Measurements from ENCODE around the gene SAT2. TPM values are rescaled to one million over a fixed set of nuclear protein-coding genes. Genes with fewer than 3 reads are reported as not detected.

SAT2 gene
- 41.2 TPM for polyA plus RNA-seq (2013, experiment 1 of 2)
- 45.5 TPM for polyA plus RNA-seq (2013, experiment 2 of 2)

- Histone ChIP-seq H3K4me3 (ENCODE audit: low read length) (peak within 1 kb of the TSS; percentile 71), H3K27ac (ENCODE audit: low read depth, low read length) (peak within 1 kb of the TSS; percentile 99), H3K9me3 (ENCODE audit: insufficient read depth, low read depth, low read length) (no peaks in the 10 kb centered on the region), H3K4me1 (ENCODE audit: insufficient read depth, low read length) (no peaks in the 10 kb centered on the region), H3K36me3 (ENCODE audit: insufficient read depth, low read length) (peaks cover 5% of the 10 kb centered on the region; the same call in 1 of the 2 replicates), H3K9ac (ENCODE audit: low read depth, low read length) (peak within 1 kb of the TSS; percentile 95), H3K27me3 (ENCODE audit: insufficient read depth, low read length) (no peaks in the 10 kb centered on the region)
- under 1% methylated on average over 53 of the region's 54 CpGs for WGBS
These were observed at the start of gene SAT2 for GRCh38 chr17:7627250-7628121. Gene SAT2, minus strand, starts transcription at chr17:7627821. Its CDS starts 186 bp downstream, at chr17:7627635.

GRCh38 chr17:7676533-7676932, 48.9 kb upstream of the SAT2 start:
- peaks cover 41% of the 10 kb centered on the region for H3K36me3 ChIP-seq (ENCODE audit: insufficient read depth, low read length)
- peaks cover 8% of the 10 kb centered on the region; the same call in 1 of the 2 replicates for H3K9me3 ChIP-seq (ENCODE audit: insufficient read depth, low read depth, low read length)
- no peaks in the 10 kb centered on the region for H3K27me3 ChIP-seq (ENCODE audit: insufficient read depth, low read length)
- WGBS: 47% methylated on average over 5 of the region's 5 CpGs
- peaks cover 14% of the 10 kb centered on the region for H3K4me1 ChIP-seq (ENCODE audit: insufficient read depth, low read length)
- H3K4me3 ChIP-seq (ENCODE audit: low read length): peak overlapping the region; percentile 15; the same call in 1 of the 2 replicates
- H3K9ac ChIP-seq (ENCODE audit: low read depth, low read length): peak overlapping the region; percentile 50
- H3K27ac ChIP-seq (ENCODE audit: low read depth, low read length): peak overlapping the region; percentile 61

- Histone ChIP-seq H3K27ac (ENCODE audit: low read depth, low read length) (no peak overlapping the region), H3K9me3 (ENCODE audit: insufficient read depth, low read depth, low read length) (peaks cover 8% of the 10 kb centered on the region; the same call in 1 of the 2 replicates), H3K9ac (ENCODE audit: low read depth, low read length) (no peak overlapping the region), H3K36me3 (ENCODE audit: insufficient read depth, low read length) (peaks cover 56% of the 10 kb centered on the region), H3K4me3 (ENCODE audit: low read length) (no peak overlapping the region), H3K27me3 (ENCODE audit: insufficient read depth, low read length) (no peaks in the 10 kb centered on the region), H3K4me1 (ENCODE audit: insufficient read depth, low read length) (peaks cover 14% of the 10 kb centered on the region)
- 89% methylated on average over 14 of the region's 14 CpGs for WGBS
These were observed 47.3 kb upstream of the SAT2 start for GRCh38 chr17:7674934-7675333.

GRCh38 chr17:7673239-7673638, 45.6 kb upstream of the SAT2 start:
- Histone ChIP-seq H3K36me3 (ENCODE audit: insufficient read depth, low read length) (peaks cover 69% of the 10 kb centered on the region), H3K27me3 (ENCODE audit: insufficient read depth, low read length) (no peaks in the 10 kb centered on the region), H3K9me3 (ENCODE audit: insufficient read depth, low read depth, low read length) (peaks cover 8% of the 10 kb centered on the region; the same call in 1 of the 2 replicates), H3K4me1 (ENCODE audit: insufficient read depth, low read length) (peaks cover 14% of the 10 kb centered on the region), H3K9ac (ENCODE audit: low read depth, low read length) (no peak overlapping the region), H3K4me3 (ENCODE audit: low read length) (no peak overlapping the region), H3K27ac (ENCODE audit: low read depth, low read length) (no peak overlapping the region)
- WGBS: 82% methylated on average over 2 of the region's 2 CpGs

- Histone ChIP-seq H3K27ac (ENCODE audit: low read depth, low read length) (no peak overlapping the region), H3K4me1 (ENCODE audit: insufficient read depth, low read length) (no peaks in the 10 kb centered on the region), H3K27me3 (ENCODE audit: insufficient read depth, low read length) (no peaks in the 10 kb centered on the region), H3K9ac (ENCODE audit: low read depth, low read length) (no peak overlapping the region), H3K36me3 (ENCODE audit: insufficient read depth, low read length) (peaks cover 62% of the 10 kb centered on the region), H3K4me3 (ENCODE audit: low read length) (no peak overlapping the region), H3K9me3 (ENCODE audit: insufficient read depth, low read depth, low read length) (peaks cover 4% of the 10 kb centered on the region; the same call in 1 of the 2 replicates)
- 89% methylated on average over 7 of the region's 7 CpGs for WGBS
These were observed 40.9 kb upstream of the SAT2 start for GRCh38 chr17:7668482-7668881.

GRCh38 chr17:7667656-7668406, 40.2 kb upstream of the SAT2 start:
- Histone ChIP-seq H3K27me3 (ENCODE audit: insufficient read depth, low read length) (no peaks in the 10 kb centered on the region), H3K9ac (ENCODE audit: low read depth, low read length) (no peak overlapping the region), H3K36me3 (ENCODE audit: insufficient read depth, low read length) (peaks cover 56% of the 10 kb centered on the region), H3K9me3 (ENCODE audit: insufficient read depth, low read depth, low read length) (no peaks in the 10 kb centered on the region), H3K4me3 (ENCODE audit: low read length) (no peak overlapping the region), H3K27ac (ENCODE audit: low read depth, low read length) (no peak overlapping the region; the same call in 1 of the 2 replicates), H3K4me1 (ENCODE audit: insufficient read depth, low read length) (no peaks in the 10 kb centered on the region)
- WGBS: 84% methylated on average over 10 of the region's 10 CpGs

GRCh38 chr17:7656958-7657609, 29.5 kb upstream of the SAT2 start:
- peak overlapping the region; percentile 52; the same call in 1 of the 2 replicates for H3K27ac ChIP-seq (ENCODE audit: low read depth, low read length)
- H3K4me1 ChIP-seq (ENCODE audit: insufficient read depth, low read length): peaks cover 21% of the 10 kb centered on the region
- H3K36me3 ChIP-seq (ENCODE audit: insufficient read depth, low read length): peaks cover 12% of the 10 kb centered on the region; the same call in 1 of the 2 replicates
- H3K9ac ChIP-seq (ENCODE audit: low read depth, low read length): peak overlapping the region; percentile 36; the same call in 1 of the 2 replicates
- H3K27me3 ChIP-seq (ENCODE audit: insufficient read depth, low read length): peaks cover 11% of the 10 kb centered on the region; the same call in 1 of the 2 replicates
- no peaks in the 10 kb centered on the region for H3K9me3 ChIP-seq (ENCODE audit: insufficient read depth, low read depth, low read length)
- H3K4me3 ChIP-seq (ENCODE audit: low read length): peak overlapping the region; percentile 31
- WGBS: 5% methylated on average over 10 of the region's 10 CpGs

- Histone ChIP-seq H3K27me3 (ENCODE audit: insufficient read depth, low read length) (peaks cover 24% of the 10 kb centered on the region), H3K9ac (ENCODE audit: low read depth, low read length) (no peak overlapping the region), H3K4me3 (ENCODE audit: low read length) (no peak overlapping the region), H3K36me3 (ENCODE audit: insufficient read depth, low read length) (peaks cover 12% of the 10 kb centered on the region; the same call in 1 of the 2 replicates), H3K27ac (ENCODE audit: low read depth, low read length) (no peak overlapping the region), H3K9me3 (ENCODE audit: insufficient read depth, low read depth, low read length) (no peaks in the 10 kb centered on the region), H3K4me1 (ENCODE audit: insufficient read depth, low read length) (peaks cover 21% of the 10 kb centered on the region)
- 94% methylated on average over 17 of the region's 17 CpGs for WGBS
These were observed 27.9 kb upstream of the SAT2 start for GRCh38 chr17:7655541-7655840.

GRCh38 chr17:7654832-7655540, 27.4 kb upstream of the SAT2 start:
- WGBS: 89% methylated on average over 15 of the region's 16 CpGs
- Histone ChIP-seq H3K4me3 (ENCODE audit: low read length) (no peak overlapping the region), H3K9ac (ENCODE audit: low read depth, low read length) (no peak overlapping the region), H3K4me1 (ENCODE audit: insufficient read depth, low read length) (peaks cover 21% of the 10 kb centered on the region), H3K27ac (ENCODE audit: low read depth, low read length) (no peak overlapping the region), H3K9me3 (ENCODE audit: insufficient read depth, low read depth, low read length) (no peaks in the 10 kb centered on the region), H3K27me3 (ENCODE audit: insufficient read depth, low read length) (peaks cover 28% of the 10 kb centered on the region), H3K36me3 (ENCODE audit: insufficient read depth, low read length) (peaks cover 12% of the 10 kb centered on the region; the same call in 1 of the 2 replicates)
